ENCODE data around the gene TCEAL7.
A peak's percentile ranks its signal among the peaks of the same experiment; 100 is the strongest.
"Not testable (repeated sequence)": the region's sequence is repeated elsewhere in the genome, so short reads cannot be mapped to it uniquely, and the experiment has no call there.

Gene TCEAL7

GRCh38 chrX:103329991-103330390 lies at the start of gene TCEAL7:
Gene TCEAL7, plus strand, starts transcription at chrX:103330239. Its CDS starts 1,165 bp downstream, at chrX:103331404.
- DNase-seq: no peak

- no peak for DNase-seq
Measured at GRCh38 chrX:103293118-103293517, 36.9 kb upstream of the TCEAL7 start.

- no peak for DNase-seq
Measured at GRCh38 chrX:103304705-103305104, 25.3 kb upstream of the TCEAL7 start.

- not testable (repeated sequence) for DNase-seq
Measured at GRCh38 chrX:103305666-103306065, 24.4 kb upstream of the TCEAL7 start.

- peak; percentile 3 to 15 for DNase-seq
Measured at GRCh38 chrX:103309860-103310554, 20.0 kb upstream of the TCEAL7 start.

- DNase-seq: peak; percentile 83 to 85
Measured at GRCh38 chrX:103310555-103311398, 19.3 kb upstream of the TCEAL7 start, which contains the start of gene BEX2. Gene BEX2, minus strand, starts transcription at chrX:103310990. Its CDS starts 1,014 bp downstream, at chrX:103309976.

GRCh38 chrX:103311399-103311780 lies 18.6 kb upstream of the TCEAL7 start:
- no peak for DNase-seq

GRCh38 chrX:103330681-103331288 lies 746 bp downstream of the TCEAL7 start:
- no peak for DNase-seq

- no peak for DNase-seq
Measured at GRCh38 chrX:103338663-103339062, 8.6 kb downstream of the TCEAL7 start.

- peak; percentile 37 to 46 for DNase-seq
Measured at GRCh38 chrX:103343105-103343504, 13.1 kb downstream of the TCEAL7 start.

- DNase-seq: no peak
Measured at GRCh38 chrX:103344606-103345005, 14.6 kb downstream of the TCEAL7 start.

GRCh38 chrX:103347682-103348397 lies 17.8 kb downstream of the TCEAL7 start:
- no peak for DNase-seq

GRCh38 chrX:103356130-103356798 lies 26.2 kb downstream of the TCEAL7 start, which contains the start of gene TCEAL9:
Gene TCEAL9, plus strand, starts transcription at chrX:103356506. Its CDS starts 1,179 bp downstream, at chrX:103357685.
- DNase-seq: no peak

GRCh38 chrX:103356858-103357257 lies 26.8 kb downstream of the TCEAL7 start:
- DNase-seq: peak in 1 of 2 donors; percentile 16

- DNase-seq: no peak
Measured at GRCh38 chrX:103357871-103358270, 27.8 kb downstream of the TCEAL7 start.

GRCh38 chrX:103359605-103360004 lies 29.6 kb downstream of the TCEAL7 start:
- not testable (repeated sequence) for DNase-seq

- no peak for DNase-seq
Measured at GRCh38 chrX:103360092-103360491, 30.1 kb downstream of the TCEAL7 start.

- DNase-seq: no peak
Measured at GRCh38 chrX:103360916-103361315, 30.9 kb downstream of the TCEAL7 start.

GRCh38 chrX:103361798-103362197 lies 31.8 kb downstream of the TCEAL7 start:
- no peak for DNase-seq

- no peak for DNase-seq
Measured at GRCh38 chrX:103362474-103362873, 32.4 kb downstream of the TCEAL7 start.

- no peak for DNase-seq
Measured at GRCh38 chrX:103363046-103363445, 33.0 kb downstream of the TCEAL7 start.

- DNase-seq: no peak
Measured at GRCh38 chrX:103367502-103367901, 37.5 kb downstream of the TCEAL7 start.

All from stimulated activated CD4-positive, alpha-beta T cell treated with anti-CD3 and anti-CD28 coated beads, Interleukin-2, amount 100 ng/mL, for 24 hours (primary cell).